Measurements from ENCODE around the gene FAM149B1.
A peak's percentile ranks its signal among the peaks of the same experiment; 100 is the strongest.
"Not testable (repeated sequence)": the region's sequence is repeated elsewhere in the genome, so short reads cannot be mapped to it uniquely, and the experiment has no call there.

Gene FAM149B1

DNA sequence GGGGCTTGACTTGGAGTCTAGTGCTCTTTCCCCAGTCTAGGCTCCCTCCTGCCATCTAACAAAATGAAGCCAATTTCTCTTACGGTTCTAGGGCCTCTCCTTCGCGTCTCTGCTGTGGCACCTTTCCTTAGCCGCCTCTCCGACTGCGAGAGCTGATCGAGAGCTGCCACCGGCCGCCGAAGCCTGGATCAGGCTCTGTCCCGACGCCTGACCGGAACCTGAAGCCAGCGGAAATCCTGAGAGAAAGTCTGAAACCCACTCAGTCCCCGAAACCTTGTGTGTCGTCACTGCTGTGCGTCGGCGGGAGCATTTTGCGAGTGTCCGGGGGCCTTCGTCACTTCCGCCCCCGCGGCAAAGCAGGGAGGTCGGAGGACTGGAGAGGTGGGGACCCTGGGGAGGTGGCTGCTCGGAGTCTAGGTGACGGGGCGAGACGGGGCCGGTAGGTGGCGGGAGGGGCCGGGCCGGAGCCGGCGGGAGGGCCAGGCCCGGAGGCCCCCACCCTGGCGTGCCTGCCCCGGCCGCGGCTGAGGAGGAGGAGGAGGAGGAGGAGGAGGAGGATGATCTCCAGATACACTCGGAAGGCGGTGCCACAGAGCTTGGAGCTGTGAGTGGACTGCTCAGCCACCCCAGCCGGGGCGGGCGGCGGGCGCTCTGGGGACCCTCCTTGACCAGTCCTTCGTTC lies at the start of gene FAM149B1, which contains the start of gene ECD:
Gene FAM149B1, plus strand, starts transcription at position 337 of the 682 bp plus-strand sequence. Its CDS starts 221 bp downstream, at position 558.
Gene ECD, minus strand, starts transcription at position 226 of the 682 bp plus-strand sequence. CDS start 4,071 bp downstream, outside the sequence.
- DNase-seq (ENCODE audit: low read depth in 3 of 3, low spot score in 1 of 3), result peak; percentile 60 to 88 (median 72)

DNA sequence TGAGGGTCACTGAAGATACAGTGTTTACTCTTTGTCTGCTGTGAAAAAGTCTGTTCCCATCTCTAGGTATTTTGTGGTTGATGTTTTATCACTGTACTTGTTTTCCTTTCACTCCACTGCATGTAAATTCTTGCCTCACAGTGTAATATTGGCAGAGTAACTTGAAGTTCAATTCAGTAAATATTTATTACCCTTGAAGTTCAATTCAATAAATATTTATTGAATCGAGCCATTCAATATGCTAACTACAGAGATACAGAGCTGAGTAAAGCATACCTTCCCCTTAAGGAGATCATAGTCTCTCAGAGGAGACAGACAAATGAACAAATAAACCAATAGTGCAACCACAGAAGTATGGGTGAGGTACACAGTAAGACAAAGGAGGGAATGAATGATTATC lies 48.5 kb upstream of the FAM149B1 start:
- DNase-seq (ENCODE audit: low read depth in 3 of 3, low spot score in 1 of 3), result no peak

DNA sequence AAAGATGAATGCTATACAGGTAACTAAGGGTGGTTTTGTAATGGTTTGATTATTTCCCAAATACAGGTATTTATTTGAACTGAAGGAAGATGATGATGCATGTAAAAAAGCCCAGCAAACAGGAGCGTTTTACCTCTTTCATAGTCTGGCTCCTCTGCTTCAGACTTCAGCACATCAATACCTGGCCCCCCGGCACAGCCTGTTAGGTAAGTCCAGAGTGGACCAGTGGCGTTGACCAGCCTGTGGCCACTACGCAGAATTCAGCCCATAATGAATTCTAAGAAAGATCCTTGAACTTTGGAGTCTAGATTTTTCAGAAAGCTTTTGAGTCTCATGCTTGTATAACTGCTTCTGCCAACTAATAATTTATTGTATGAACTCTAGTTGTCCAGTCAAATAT lies 48.0 kb upstream of the FAM149B1 start:
- no peak for DNase-seq (ENCODE audit: low read depth in 3 of 3, low spot score in 1 of 3)

DNA sequence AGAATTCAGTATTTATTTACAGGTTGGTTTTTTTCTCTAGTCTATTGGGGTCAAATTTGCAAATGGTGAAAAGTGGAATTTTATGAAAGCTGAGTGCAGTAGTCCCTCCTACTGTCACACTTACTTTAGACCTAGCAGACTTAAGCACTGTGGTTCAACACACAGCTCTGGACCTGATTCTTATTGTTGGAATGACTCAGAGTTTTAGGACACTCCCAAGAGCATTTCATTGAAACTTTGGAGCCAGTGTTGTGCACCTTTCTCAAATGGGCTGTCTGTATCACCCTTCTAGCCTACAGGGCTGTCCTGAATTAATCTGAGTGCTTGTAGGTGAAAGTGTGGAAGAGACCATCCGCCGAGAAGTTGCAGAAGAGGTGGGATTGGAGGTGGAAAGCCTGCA lies 41.6 kb upstream of the FAM149B1 start:
- no peak for DNase-seq (ENCODE audit: low read depth in 3 of 3, low spot score in 1 of 3)

DNA sequence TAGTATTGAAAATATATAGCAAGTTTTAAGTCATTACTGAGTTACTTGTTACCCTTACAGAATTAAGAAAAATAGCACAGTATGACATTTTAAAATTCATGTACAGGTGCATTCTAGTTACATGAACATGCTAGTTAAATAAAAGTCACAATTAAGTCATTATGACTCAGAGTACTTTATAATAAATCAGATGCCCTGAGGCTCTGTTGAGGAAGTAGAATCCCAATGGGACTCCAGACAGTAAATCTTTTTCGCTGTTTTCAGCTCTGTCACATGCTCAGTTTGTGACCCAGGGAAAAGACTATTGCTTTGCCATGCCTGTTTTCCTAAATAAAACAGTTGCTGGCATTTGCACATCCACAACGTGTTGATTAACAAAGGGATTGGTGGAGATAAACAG lies 36.6 kb upstream of the FAM149B1 start:
- no peak for DNase-seq (ENCODE audit: low read depth in 3 of 3, low spot score in 1 of 3)

DNA sequence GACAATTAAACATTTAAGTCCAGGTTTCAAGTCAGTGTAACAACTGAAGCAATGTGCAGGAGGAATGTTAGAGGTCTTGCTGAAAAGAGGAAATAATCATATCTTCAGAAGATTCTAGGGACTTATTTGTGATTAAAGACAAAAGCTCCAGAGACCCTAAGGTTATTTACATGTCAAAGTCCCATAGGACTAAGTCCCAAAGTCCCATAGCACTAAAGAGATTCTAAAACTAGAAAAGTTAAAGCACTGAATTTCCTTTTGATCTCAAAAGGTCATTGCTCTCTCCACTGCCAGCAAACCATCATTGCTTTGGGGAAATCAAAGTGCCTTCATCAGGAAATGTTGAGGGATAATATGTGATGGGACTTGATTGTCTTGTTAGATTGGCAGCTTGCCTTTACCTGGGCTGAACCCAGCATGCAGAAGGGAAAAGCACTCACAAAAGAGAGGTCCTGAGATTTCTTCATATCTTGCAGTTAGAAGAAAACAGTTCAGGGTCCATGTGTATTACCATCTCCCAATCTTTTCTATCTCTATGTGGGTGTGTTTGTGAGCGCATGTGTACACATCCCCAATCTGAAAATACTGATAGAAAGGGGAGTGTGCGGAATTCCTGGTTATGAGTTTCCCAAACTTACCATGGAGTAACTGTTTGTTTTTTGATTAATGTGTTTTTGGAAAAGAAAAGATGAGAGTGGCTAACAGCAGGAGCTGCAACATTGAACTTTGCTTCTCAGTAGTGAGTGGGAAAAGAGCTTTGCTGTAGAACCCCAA lies 35.8 kb upstream of the FAM149B1 start:
- DNase-seq (ENCODE audit: low read depth in 3 of 3, low spot score in 1 of 3), result no peak

DNA sequence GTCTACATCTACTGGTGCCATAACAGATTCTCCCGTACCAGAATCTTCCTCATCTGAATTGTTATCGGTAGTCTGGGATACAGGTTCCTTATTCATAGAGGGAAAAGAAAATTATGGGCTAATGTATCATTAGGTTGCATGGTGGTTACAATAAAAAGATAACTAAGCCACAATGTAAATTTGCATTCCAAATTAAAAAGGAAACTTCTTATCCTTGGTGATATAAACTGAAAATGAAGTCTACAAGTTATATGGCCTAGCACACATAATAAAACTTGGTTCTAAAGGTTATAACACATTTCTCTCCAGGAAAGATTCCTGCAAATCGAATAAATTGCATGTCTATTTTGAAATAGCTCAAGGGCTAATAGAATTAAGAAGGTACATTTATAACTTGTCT lies 33.2 kb upstream of the FAM149B1 start:
- DNase-seq (ENCODE audit: low read depth in 3 of 3, low spot score in 1 of 3), result no peak

DNA sequence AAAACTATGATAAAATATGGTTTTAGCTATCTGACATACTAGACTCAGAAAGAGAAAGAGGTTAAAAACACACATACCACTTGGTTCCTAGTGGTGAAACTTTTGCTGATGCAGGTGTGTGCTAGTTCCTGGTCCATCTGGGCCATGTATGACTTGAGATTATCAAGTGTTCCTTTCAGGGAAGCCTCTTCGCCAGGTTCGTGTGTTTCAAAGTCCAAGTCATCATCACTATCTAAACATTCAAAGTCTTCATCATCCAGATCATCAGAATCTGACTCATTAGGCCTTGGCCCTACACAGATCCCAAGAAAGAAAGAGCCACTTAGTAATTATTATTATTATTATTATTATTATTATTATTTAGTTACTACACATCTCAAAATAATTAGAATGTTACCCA lies 31.3 kb upstream of the FAM149B1 start:
- DNase-seq (ENCODE audit: low read depth in 3 of 3, low spot score in 1 of 3), result no peak

DNA sequence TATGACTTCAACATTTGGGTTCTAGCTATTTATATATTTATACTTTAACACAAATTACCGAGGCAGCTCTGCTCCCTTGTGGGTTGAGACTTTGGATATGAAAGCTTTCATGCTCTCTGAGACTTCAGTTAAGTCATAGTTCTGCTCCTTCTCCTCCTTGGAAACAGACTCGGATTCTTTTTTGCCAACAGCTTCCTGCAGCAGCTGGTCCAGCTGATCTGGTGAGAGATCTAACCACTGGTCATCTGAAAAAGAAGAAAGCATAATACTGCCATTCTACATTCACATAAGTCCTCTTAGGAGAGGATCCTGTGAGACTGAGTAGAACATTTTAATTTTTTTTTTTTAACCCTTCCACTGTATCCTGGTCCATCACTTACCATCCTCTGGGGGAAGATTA lies 28.7 kb upstream of the FAM149B1 start:
- no peak for DNase-seq (ENCODE audit: low read depth in 3 of 3, low spot score in 1 of 3)

DNA sequence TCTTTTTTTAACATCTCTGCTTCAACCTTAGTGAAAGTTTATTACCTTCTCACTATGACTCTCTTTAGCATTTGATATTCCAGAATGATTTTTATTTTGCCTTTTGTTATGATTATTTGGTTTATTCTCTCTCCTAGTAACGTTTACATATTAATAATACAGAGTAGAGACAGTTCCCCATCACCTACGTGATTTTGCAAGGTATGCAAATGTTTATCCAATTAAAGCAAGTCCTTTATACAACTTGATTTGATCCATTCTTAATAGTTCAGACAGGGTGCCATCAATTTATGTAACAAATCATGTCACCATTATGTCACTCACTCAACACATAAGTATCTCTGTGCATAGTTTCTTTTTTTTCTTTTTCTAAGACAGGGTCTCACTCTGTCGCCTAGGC lies 26.3 kb upstream of the FAM149B1 start:
- no peak for DNase-seq (ENCODE audit: low read depth in 3 of 3, low spot score in 1 of 3)

DNA sequence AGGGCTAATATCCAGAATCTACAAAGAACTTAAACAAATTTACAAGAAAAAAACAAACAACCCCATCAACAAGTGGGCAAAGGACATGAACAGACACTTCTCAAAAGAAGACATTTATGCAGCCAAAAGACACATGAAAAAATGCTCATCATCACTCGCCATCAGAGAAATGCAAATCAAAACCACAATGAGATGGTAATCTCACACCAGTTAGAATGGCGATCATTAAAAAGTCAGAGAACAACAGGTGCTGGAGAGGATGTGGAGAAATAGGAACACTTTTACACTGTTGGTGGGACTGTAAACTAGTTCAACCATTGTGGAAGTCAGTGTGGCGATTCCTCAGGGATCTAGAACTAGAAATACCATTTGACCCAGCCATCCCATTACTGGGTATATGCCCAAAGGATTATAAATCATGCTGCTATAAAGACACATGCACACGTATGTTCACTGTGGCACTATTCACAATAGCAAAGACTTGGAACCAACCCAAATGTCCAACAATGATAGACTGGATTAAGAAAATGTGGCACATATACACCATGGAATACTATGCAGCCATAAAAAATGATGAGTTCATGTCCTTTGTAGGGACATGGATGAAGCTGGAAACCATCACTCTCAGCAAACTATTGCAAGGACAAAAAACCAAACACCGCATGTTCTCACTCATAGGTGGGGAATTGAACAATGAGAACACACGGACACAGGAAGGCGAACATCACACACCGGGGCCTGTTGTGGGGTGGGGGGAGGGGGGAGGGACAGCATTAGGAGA lies 17.1 kb upstream of the FAM149B1 start:
- DNase-seq (ENCODE audit: low read depth in 3 of 3, low spot score in 1 of 3), result not testable (repeated sequence)

DNA sequence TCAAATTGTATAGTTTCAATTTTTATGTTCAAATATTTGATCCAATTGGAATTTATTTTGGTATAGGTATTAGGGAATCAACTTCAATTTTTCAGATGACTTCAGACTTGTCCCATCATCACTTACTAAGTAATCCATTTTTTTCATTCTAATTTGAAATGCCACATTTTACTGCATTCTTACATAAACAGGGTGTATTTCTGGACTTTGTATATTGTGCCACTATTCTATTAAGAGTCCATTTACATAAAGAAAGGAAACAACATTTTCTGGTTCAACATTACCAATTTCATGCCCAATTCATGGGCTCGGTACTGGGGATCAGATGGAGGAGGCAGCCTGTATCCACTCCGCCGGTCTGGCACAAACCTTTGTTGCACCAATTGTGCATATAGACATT lies 15.9 kb upstream of the FAM149B1 start:
- DNase-seq (ENCODE audit: low read depth in 3 of 3, low spot score in 1 of 3), result no peak

DNA sequence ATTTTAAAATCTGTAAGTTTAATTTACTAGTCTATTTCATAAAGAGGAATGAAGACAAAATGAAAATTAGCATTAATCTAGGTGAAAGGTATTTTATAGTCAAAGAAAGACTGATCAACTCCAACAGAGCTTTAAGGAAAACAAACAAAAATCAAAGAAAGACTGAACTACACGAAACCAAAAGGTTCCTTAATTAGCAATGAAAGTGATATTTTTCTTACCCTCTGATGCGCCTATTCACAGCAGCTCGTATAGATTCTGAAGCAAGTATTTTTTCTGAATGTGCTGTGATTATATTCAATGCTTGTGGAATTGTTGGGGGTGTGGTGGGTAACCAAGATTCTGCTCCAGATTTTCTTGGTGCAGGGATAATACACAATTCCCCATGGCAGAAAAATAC lies 11.9 kb upstream of the FAM149B1 start:
- DNase-seq (ENCODE audit: low read depth in 3 of 3, low spot score in 1 of 3), result no peak

DNA sequence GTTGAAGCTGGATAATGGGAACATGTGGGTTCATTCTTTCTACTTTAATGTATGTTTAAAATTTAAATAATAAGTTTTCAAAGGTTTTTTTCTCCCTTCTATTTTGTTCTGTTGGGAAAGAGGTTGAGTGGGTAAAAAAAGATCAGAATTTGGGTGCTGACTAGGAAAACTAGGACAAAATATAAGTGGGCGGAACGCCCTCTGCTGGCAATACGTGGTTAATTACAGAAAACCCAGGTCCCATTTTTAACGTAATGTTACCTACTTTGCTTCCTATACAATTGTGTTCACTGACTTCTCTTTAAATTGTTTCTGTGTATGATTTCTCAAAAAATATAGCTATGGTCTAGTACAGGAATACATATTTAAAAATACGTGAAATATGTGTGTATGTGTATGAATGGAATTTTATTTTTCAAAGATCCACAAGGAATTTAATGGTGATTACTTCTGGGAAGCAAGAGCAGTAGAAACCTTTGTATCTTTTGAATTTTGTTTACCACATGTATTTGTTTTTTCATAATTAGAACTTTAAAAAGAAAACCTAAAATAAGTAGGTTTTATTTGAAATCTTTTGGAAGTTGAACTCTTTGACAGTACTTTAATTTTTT lies 8.8 kb upstream of the FAM149B1 start:
- peak; percentile 3 to 37 (median 5) for DNase-seq (ENCODE audit: low read depth in 3 of 3, low spot score in 1 of 3)

DNA sequence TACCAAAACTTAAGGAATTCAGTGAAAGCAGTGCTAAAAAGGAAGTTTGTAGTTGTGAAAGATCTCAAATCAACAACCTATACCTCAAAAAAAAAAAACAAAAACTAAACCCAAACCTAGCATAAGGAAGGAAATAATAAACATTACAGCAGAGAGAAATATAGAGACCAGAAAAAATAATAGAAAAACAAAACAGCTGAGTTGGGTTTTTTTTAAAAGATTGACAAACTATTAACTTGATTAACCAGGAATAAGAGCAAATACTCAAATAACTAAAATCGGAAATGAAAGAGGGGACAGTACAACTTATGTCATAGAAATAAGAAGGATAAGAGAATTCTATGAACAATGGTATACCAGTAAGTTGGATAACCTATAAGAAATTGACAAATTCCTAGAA lies 6.8 kb upstream of the FAM149B1 start:
- DNase-seq (ENCODE audit: low read depth in 3 of 3, low spot score in 1 of 3), result no peak

DNA sequence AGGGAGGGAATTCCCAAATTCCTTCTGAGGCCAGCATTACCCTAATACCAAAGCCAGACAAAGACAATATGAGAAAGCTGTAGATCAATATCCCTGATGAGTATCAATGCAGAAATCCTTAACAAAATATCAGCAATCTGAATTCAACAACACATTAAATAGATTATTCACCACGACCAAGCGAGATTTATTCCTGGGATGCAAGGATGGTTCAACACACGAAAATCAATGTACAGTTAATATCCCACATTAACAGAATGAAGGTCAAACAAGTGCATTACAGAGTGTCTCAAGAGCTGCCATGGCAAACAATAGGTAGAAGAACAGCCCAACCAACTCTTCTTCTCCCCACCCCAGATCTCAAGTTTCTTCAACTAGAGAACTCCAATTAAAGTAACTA lies 6.3 kb upstream of the FAM149B1 start:
- no peak for DNase-seq (ENCODE audit: low read depth in 3 of 3, low spot score in 1 of 3)

DNA sequence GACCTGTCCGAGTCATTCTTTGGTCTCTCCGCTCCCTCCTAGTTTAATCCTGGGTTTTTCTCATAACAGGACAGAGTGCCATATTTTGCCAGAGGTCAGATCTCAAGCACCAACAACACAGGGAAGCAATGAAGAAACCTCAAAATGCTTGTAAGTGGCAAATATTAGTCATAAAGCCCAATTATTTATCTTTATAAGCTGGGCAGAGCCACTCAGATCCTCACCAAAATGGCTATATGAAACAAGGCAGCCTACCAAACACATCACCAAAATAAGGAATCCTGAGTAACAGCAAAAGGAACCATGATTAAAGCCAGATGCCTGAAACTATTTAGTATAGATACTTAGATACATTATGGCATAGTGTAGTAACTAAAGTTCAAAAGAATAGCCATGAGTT lies 4.8 kb upstream of the FAM149B1 start:
- no peak for DNase-seq (ENCODE audit: low read depth in 3 of 3, low spot score in 1 of 3)

DNA sequence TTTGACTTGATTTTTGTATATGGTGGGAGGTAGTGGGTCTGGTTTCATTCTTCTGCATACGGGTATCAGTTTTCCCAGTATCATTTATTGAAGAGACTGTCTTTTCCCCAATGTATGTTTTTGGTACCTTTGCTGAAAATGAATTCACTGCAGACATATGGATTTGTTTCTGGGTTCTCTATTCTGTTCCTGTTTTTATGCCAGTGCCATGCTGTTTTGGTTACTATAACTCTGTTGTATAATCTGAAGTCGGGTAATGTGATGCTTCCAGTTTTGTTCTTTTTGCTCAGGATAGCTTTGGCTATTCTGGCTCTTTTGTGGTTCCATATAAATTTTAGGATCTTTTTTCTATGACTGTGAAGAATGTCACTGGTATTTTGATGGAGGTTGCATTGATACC lies 947 bp upstream of the FAM149B1 start:
- no peak for DNase-seq (ENCODE audit: low read depth in 3 of 3, low spot score in 1 of 3)

DNA sequence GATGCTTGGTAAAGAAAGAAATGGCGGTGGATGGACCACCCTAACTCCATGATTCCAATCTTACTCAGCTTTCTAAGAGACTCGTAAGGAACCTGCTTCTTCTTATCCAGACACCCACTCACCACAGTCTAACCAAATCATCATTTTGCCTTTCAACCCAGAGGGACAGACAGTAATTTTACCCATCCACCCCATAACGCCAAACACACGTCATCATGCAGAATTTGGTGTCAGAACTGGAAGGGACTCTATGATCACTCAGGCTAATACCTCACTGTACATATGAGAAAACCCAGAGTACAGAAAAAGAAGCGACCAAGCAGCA lies 499 bp upstream of the FAM149B1 start:
- DNase-seq (ENCODE audit: low read depth in 3 of 3, low spot score in 1 of 3), result no peak

DNA sequence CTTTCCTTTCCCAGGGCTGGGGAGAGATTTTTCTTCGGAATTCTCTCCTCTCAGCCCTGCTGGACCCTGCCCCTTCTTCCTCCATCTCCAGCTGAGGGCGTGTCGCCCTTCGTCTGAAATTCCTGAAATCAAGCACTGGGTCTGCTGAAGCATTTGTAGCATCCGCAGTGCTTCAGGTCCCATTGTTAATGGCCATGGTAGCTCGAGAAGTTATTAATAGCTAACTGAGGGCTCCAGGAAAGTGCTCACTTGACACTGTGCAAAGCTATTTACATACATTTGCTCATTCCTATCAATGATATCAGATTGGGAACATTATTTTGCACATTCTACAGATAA lies 515 bp downstream of the FAM149B1 start:
- no peak for DNase-seq (ENCODE audit: low read depth in 3 of 3, low spot score in 1 of 3)

DNA sequence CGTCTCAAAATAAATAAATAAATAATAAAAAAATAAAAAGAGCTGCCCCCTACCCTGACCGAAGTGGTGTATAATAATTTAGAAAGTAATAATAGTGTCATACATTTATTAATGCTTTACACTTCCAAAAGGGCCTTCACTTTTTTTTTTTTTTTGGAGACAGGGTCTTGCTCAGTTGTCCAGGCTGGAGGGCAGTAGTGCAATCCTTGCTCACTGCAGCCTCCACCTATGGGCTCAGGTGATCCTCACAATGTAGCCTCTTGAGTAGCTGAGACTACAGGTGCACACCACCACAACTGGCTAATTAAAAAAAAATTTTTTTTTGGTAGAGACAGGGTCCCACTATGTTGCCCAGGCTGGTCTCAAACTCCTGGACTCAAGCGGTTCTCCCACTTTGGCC lies 1.4 kb downstream of the FAM149B1 start:
- no peak for DNase-seq (ENCODE audit: low read depth in 3 of 3, low spot score in 1 of 3)

DNA sequence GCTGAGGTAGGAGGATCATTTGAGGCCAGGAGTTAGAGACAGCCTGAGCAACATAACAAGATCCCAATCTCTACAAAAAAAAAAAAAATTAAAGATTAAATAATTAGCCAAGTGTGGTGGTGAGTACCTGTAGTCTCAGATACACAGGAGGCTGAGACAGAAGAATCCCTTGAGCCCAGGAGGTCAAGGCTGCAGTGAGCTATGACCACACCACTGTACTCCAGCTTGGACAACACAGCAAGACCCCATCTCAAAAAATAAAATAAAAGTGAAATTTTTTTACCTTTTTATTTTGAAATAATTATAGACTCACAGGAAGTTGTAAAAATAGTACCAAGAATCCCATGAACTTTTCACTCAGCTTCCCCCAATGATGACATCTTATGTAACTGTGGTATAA lies 4.9 kb downstream of the FAM149B1 start:
- DNase-seq (ENCODE audit: low read depth in 3 of 3, low spot score in 1 of 3), result no peak
